ENCODE results near the gene ZNF70.

The ZNF70 gene

DNA sequence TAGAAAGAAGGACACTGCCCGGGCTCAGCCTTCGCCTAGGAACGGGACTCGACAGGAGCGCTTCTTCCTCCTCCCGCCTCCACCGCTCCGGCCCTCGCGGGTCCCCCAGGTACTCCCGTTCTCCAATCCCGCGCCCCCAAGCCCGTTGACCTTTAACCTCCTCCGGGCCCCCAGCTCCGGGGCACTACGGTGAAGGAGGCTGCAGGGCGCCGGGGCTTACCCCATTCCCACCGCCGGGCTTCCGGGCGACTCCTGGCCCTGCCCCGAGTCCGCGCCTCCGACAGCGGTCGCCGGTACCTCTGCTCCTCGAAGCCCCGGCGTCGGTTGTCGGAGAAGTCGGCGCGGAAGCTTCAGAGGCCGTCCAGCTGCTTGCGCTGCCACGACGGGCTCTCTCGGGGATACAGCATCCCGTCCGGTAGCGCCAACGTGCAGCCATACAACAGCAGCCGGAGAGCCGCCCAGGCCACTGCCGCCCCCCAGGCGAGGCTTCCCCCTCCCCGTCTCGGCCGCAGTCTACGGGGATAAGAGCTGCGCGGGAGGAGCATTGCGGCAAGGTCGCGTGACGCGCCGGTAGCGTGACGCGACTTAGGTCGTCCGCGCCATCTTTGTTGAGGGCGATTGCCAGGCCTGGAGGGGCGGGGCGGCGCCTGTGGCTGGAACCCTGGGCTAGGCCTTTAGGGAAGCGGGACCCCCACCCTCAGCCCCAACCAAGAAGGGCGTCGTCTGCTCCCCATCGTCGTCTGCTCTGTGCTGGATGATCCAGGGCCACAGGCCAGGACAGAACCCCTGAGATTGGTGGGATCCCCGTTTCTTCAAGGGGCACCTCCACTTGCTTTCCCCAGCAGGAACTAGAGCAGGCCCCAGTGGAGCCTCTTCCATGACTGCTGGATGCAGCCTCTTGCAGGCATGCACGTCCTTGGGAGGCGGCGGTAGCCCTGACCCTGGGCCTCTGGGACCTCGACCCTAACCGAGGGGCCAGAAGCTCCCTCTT is 33.8 kb downstream of the ZNF70 start:
- peak; percentile 74 for DNase-seq (ENCODE audit: low read depth)

DNA sequence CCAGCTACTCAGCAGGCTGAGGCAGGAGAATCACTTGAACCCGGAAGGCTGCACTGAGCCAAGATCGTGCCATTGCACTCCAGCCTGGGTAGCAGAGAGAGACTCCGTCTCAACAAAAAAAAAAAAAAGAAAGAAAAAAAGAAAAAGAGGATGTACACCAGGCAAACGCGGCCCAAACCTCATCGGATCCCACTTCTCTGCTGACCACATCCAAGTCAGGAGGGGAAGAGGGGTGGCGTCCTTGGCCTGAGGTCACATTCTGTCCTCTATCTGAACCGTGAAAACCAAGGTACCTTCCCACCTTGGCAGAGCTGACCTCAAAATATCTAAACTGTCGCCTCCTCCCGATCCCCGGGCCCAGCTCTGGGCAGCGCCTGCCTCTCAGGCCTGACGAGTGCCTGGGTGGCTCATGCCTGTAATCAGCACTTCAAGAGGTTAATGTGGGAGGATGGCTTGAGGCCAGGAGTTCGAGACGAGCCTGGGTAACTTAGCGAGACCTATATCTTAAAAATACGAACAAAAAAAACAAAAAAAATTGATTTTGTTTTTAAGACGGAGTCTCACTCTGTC is 35.0 kb downstream of the ZNF70 start:
- no peak for DNase-seq (ENCODE audit: low read depth)

- no peak for DNase-seq (ENCODE audit: low read depth)
Observed at GRCh38 chr22:23714596-23715578, 36.0 kb downstream of the ZNF70 start.

GRCh38 chr22:23713696-23714595 is 37.0 kb downstream of the ZNF70 start:
- no peak for DNase-seq (ENCODE audit: low read depth)

DNA sequence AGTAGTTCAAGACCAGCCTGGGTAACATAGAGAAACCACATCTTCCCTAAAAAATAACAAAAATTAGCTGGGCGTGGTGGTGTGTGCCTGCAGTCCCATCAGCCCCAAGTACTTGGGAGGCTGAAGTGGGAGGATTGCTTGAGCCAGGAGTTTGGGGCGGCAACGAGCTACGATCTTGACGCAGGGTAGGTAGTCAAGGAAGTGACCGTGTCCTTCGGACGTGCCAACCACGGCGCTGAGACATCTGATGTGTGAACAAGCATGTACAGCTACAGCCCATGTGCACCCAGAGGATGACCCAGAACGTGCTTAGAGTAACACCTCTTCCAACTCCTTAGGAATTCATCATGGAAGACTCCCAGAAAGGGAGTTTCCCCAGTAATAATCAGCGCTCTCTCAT is 38.7 kb downstream of the ZNF70 start:
- no peak for DNase-seq (ENCODE audit: low read depth)

DNA sequence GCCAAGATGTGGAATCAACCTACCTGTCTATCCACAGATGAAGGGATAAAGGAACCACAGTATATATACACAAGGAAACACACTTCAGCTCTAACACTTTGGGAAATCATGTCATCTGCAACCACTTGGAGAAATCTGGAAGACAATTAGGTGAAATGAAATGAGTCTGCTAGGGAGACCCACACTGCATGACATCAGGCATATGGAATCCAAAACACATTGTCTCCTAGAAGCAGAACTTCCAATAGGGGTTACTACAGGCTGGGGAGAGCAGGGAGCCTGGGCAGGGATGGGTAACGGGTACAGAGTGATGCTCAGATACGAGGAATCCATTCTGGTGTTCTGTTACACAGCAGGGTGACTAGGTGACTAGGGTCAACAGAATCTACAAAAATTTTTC is 41.8 kb downstream of the ZNF70 start:
- DNase-seq (ENCODE audit: low read depth) = no peak

- DNase-seq (ENCODE audit: low read depth) = no peak
Observed at GRCh38 chr22:23708270-23708669, 42.6 kb downstream of the ZNF70 start.

GRCh38 chr22:23705358-23705757 is 45.6 kb downstream of the ZNF70 start:
- peak; percentile 23 for DNase-seq (ENCODE audit: low read depth)

GRCh38 chr22:23704829-23705228 is 46.1 kb downstream of the ZNF70 start:
- no peak for DNase-seq (ENCODE audit: low read depth)

DNA sequence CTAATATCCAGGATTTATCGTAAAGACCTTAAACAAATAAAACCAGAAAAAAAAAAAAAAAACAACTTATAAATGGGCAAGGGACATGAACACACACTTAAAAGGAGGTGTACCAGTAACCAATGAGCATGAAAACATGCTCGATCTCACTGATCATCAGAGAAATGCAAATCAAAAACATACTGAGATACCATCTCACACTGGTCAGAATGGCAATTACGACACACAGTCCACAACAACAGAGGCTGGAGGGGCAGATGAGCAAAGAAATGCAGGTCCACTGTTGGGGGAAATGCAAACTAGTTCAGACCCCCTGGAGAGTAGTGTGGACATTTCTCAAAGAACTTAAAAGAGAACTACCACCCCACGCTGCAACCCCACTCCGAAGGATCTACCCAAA is 46.9 kb downstream of the ZNF70 start:
- DNase-seq (ENCODE audit: low read depth) = no peak

DNA sequence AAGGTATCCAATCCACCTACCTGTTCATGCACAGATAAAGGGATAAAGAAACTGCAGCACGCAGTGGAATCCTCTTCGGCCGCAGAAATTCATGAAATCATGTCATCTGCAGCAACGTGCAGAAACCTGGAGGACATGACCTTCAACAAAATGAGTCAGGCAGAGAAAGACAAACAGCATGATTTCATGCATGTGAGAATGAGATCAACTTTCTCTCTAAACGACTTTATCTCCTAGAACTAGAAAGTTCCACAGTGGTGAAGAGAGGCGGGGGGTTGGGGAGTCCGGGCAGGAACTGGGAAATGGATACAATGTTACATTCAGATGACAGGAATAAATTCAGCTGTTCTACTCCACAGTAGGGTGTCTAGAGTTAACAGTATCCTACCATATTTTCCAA is 50.2 kb downstream of the ZNF70 start:
- no peak for DNase-seq (ENCODE audit: low read depth)

GRCh38 chr22:23698673-23699235 is 52.2 kb downstream of the ZNF70 start:
- DNase-seq (ENCODE audit: low read depth) = no peak

- no peak for DNase-seq (ENCODE audit: low read depth)
Observed at GRCh38 chr22:23698094-23698493, 52.8 kb downstream of the ZNF70 start.

DNA sequence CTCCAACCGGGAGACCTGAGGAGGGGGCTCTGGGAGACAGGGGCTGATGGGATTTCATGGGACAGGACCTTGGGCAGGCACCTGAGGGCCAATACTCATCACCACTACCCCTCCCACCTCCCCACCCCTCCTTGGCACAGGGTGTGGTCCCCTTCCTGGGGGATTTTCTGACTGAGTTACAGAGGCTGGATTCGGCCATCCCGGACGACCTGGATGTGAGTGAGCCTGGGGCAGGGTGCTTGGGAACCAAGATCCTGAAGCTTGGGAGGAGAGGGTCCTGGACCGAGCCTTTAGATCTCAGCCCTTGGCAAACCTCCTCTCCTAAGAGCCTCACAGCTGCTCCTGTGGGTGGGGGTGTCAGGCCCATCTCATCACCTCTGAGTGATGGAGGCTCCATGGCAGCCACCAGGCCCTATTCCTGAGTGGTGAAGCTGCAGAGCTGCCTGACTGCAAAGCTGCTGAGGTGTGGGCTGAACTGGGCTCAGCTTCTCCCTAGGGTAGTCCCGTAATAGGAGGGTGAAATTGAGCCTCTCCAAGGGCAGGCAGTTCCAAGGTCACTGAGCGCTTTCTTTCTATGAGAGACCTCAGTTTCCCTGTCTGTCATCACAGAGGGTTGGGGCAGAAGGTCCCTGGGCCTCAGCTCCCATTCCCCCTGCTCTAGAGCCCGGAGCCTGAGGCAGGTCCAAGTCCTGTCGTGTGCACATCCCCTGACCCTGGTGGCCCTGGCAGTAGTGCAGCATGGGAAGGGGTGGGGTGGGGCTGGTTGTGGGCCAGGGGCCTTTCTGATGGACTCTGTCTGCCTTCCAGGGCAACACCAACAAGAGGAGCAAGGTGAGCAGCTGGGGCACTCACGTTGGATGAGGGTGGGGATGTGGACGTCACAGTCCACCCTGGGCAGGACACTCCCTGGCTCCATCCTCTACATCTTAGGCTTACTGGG is 53.6 kb downstream of the ZNF70 start:
- DNase-seq (ENCODE audit: low read depth) = no peak

GRCh38 chr22:23696326-23696851 is 54.5 kb downstream of the ZNF70 start:
- peak; percentile 69 for DNase-seq (ENCODE audit: low read depth)

GRCh38 chr22:23695571-23696325 is 55.2 kb downstream of the ZNF70 start:
- DNase-seq (ENCODE audit: low read depth) = no peak

- no peak for DNase-seq (ENCODE audit: low read depth)
Observed at GRCh38 chr22:23695141-23695540, 55.8 kb downstream of the ZNF70 start.

- DNase-seq (ENCODE audit: low read depth) = no peak
Observed at GRCh38 chr22:23693979-23694680, 56.8 kb downstream of the ZNF70 start.

Data from activated T-cell treated with anti-CD3 and anti-CD28 coated beads for 24 hours (primary cell).